Smooth muscle cell (in vitro differentiated cells): ENCODE measurements around the gene CALR3. TPM values are rescaled to one million over a fixed set of nuclear protein-coding genes. Genes with fewer than 3 reads are reported as not detected.

Experiments
- DNase-seq: peaks from one replicate; lab custom pipeline; 2025; ENCODE audit not compliant: unreplicated experiment; lab: John Stamatoyannopoulos, UW
- H2AFZ ChIP-seq: fragments of 200-600 bp; sonication (generic); 2 replicates; pipeline ENCODE4 v1.6.0; 2016; ENCODE audit warnings: antibody characterized with exemption, low read depth, mild to moderate bottlenecking
- H3F3A ChIP-seq: fragments of 200-600 bp; sonication (generic); 2 replicates; pipeline ENCODE4 v1.6.0; 2017; ENCODE audit warnings: antibody characterized with exemption, low read depth
- H3K27ac ChIP-seq: fragments of 200-600 bp; sonication (generic); 2 replicates; pipeline ENCODE4 v1.5.1; 2016; ENCODE audit warnings: low read depth, mild to moderate bottlenecking
- H3K27me3 ChIP-seq: fragments of 200-600 bp; sonication (generic); 2 replicates; pipeline ENCODE4 v1.6.1; 2016; ENCODE audit warnings: low read depth, mild to moderate bottlenecking
- H3K36me3 ChIP-seq: fragments of 200-600 bp; sonication (generic); 2 replicates; pipeline ENCODE4 v1.5.1; 2016; ENCODE audit warnings: low read depth
- H3K4me1 ChIP-seq: fragments of 200-600 bp; sonication (generic); 2 replicates; pipeline ENCODE4 v1.5.1; 2016; ENCODE audit warnings: low read depth
- H3K4me2 ChIP-seq: fragments of 200-600 bp; sonication (generic); 2 replicates; pipeline ENCODE4 v1.6.0; 2016; ENCODE audit warnings: mild to moderate bottlenecking
- H3K4me3 ChIP-seq: fragments of 200-600 bp; sonication (generic); 2 replicates; pipeline ENCODE4 v1.5.1; 2016; ENCODE audit warnings: mild to moderate bottlenecking
- H3K79me2 ChIP-seq: fragments of 200-600 bp; sonication (generic); 2 replicates; pipeline ENCODE4 v1.6.0; 2016; ENCODE audit warnings: low read depth, mild to moderate bottlenecking
- H3K9ac ChIP-seq: fragments of 200-600 bp; sonication (generic); 2 replicates; pipeline ENCODE4 v1.6.0; 2016; ENCODE audit warnings: low read depth
- H3K9me3 ChIP-seq: fragments of 200-600 bp; sonication (generic); replicated peaks from 2 replicates; pipeline ENCODE4 v1.5.1; 2016; ENCODE audit warnings: low read depth
- H4K20me1 ChIP-seq: fragments of 200-600 bp; sonication (generic); 2 replicates; pipeline ENCODE4 v1.6.0; 2016; ENCODE audit warnings: low read depth
- CTCF ChIP-seq: fragments of 200-600 bp; sonication (generic); IDR thresholded peaks from 2 replicates; pipeline ENCODE4 v1.5.1; 2017; ENCODE audit warnings: borderline replicate concordance, mild to moderate bottlenecking, antibody characterized with exemption; ENCODE audit not compliant: insufficient read depth, poor library complexity, severe bottlenecking
- WGBS: methylation state at CpG from one replicate; pipeline ENCODE4 v1.1.7; 2016; ENCODE audit warnings: low lambda C conversion rate; 5-methylcytosine and 5-hydroxymethylcytosine counted together
- polyA plus RNA-seq: library from polyadenylated mRNA; unstranded; fragments of >200 nt; fragmentation: Nextera tagmentation; extraction: Ambion mirVana; gene quantifications from 2 replicates; pipeline ENCODE4 v1.2.1, GENCODE V29; 2016
- total RNA-seq: library from RNA; depleted of rRNA; stranded (reverse); fragments of >200 nt; gene quantifications from 2 replicates; pipeline ENCODE4 v1.2.3, GENCODE V29; 2014

CALR3 gene
- total and polyA plus RNA-seq, 2 experiments from 2014 or later, result not detected

DNA sequence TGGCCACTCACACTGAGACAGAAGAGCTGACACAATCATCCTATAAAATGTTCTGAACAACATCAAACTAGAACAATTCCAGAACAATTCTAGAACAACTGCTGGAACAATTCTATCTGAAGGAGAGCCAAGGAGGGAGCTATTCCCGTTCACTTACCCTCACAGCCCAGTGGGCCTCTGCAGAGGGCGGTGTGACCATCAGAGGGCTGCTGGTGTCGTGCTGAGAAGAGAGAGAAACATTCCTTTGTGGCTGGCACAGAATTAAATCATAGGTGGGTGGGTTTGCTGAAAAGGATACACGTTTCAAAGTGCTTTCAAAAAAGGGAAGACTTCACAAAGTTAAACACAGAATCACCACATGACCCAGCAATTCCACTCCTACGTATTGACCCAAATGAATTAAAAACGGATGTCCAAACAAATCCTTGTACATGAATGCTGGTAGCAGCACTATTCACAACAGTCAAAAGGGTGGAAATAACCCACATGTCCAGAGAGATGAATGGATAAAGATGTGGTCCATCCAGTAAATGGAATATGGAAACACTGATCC lies 59.1 kb downstream of the CALR3 start:
- no peaks in the 10 kb centered on the region for H3K27me3 ChIP-seq
- H3K4me2 ChIP-seq, result peak overlapping the region; percentile 57
- 63% methylated on average over 6 of the region's 6 CpGs for WGBS
- peaks cover 19% of the 10 kb centered on the region for H3F3A ChIP-seq
- peak overlapping the region; percentile 83 for H3K27ac ChIP-seq
- DNase-seq, result no peak
- no peaks in the 10 kb centered on the region for H3K4me1 ChIP-seq
- H3K4me3 ChIP-seq, result no peak overlapping the region
- H2AFZ ChIP-seq, result no peak overlapping the region
- no peaks in the 10 kb centered on the region for H3K36me3 ChIP-seq
- H3K9me3 ChIP-seq, result no peaks in the 10 kb centered on the region
- H3K79me2 ChIP-seq, result no peaks in the 10 kb centered on the region
- peaks cover 32% of the 10 kb centered on the region for H4K20me1 ChIP-seq
- TF ChIP-seq CTCF, result no peak
- no peak overlapping the region for H3K9ac ChIP-seq

DNA sequence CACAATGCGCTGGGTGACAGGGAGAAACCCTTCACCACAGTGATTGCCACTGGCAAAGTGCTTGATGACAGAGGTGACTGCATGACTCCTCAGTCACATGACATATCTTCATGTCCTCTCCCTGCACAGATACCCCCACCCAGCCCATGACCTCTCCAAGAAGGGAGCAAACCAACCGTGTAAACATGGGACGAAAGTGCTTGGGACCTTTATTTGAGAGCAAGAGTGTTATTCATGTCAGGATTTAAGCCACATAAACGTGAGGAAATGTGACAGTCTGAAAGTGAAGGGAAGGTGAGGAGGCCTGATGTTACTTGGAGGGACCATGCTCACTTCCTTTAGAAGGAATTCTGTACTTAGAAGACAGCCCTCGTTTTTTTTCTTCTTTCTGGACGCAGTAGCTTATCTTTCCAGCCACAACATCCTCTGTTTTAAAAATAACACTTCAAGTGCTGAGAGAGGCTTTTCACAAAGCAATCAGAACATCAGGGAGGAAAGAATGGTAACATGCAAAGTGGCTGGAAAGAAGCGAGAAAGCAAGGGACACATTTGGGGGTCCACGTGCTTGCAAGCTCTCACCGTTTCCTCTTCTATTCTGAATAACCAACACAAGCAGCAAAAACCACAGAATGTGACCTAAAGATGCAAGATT lies 59.8 kb downstream of the CALR3 start:
- H3K27me3 ChIP-seq, result no peaks in the 10 kb centered on the region
- H3K9me3 ChIP-seq, result no peaks in the 10 kb centered on the region
- peak overlapping the region; percentile 57 for H3K4me2 ChIP-seq
- H2AFZ ChIP-seq, result no peak overlapping the region
- TF ChIP-seq CTCF, result no peak
- no peak for DNase-seq
- peak overlapping the region; percentile 83 for H3K27ac ChIP-seq
- WGBS, result 63% methylated on average over 9 of the region's 9 CpGs
- no peaks in the 10 kb centered on the region for H3K4me1 ChIP-seq
- peak overlapping the region; percentile 33 for H3K9ac ChIP-seq
- H3K36me3 ChIP-seq, result no peaks in the 10 kb centered on the region
- H3F3A ChIP-seq, result peaks cover 19% of the 10 kb centered on the region
- H3K79me2 ChIP-seq, result no peaks in the 10 kb centered on the region
- H4K20me1 ChIP-seq, result peaks cover 27% of the 10 kb centered on the region
- no peak overlapping the region for H3K4me3 ChIP-seq

GRCh38 chr19:16435238-16435917 lies 60.6 kb downstream of the CALR3 start:
- Histone ChIP-seq H2AFZ (no peak overlapping the region), H3K9ac (peak overlapping the region; percentile 33), H3K4me3 (no peak overlapping the region), H3F3A (peaks cover 19% of the 10 kb centered on the region), H3K4me2 (peak overlapping the region; percentile 57), H3K9me3 (no peaks in the 10 kb centered on the region), H3K79me2 (no peaks in the 10 kb centered on the region), H3K27ac (peak overlapping the region; percentile 83), H3K4me1 (no peaks in the 10 kb centered on the region), H3K27me3 (no peaks in the 10 kb centered on the region), H3K36me3 (no peaks in the 10 kb centered on the region), H4K20me1 (peaks cover 22% of the 10 kb centered on the region)
- no peak for TF ChIP-seq CTCF
- no peak for DNase-seq
- WGBS, result 38% methylated on average over 11 of the region's 11 CpGs
